OCI-LY1 (cell line): ENCODE results near the gene WDR75.

Source experiments
- CTCF ChIP-seq: fragments of 200-600 bp; sonication (generic), shearing (Covaris generic); IDR thresholded peaks from 2 replicates; pipeline ENCODE4 v1.5.1; 2017; ENCODE audit warnings: mild to moderate bottlenecking, antibody characterized with exemption, low read length, moderate library complexity, mixed read lengths
- EZH2 ChIP-seq: fragments of 200-600 bp; sonication (generic), shearing (Covaris generic); IDR thresholded peaks from 2 replicates; pipeline ENCODE4 v1.8.0; 2017; ENCODE audit warnings: borderline replicate concordance, mixed run types, mild to moderate bottlenecking, antibody characterized with exemption, low read length, moderate library complexity, mixed read lengths

GRCh38 chr2:189402932-189403331 is 38.3 kb upstream of the WDR75 start:
- no peak for TF ChIP-seq CTCF
- TF ChIP-seq EZH2: no peak
